ENCODE results near the gene PRPF31. TPM values are rescaled to one million over a fixed set of nuclear protein-coding genes. Genes with fewer than 3 reads are reported as not detected.

Gene PRPF31
- total RNA-seq, 4 donors from 2014 or later, result 24.7 to 50.5 (median 34.9) TPM

GRCh38 chr19:54148158-54148557, 32.6 kb downstream of the PRPF31 start:
- WGBS, 2 donors (ENCODE audit: low coverage in 1 of 2), result 83% methylated on average over 18 of the region's 19 CpGs; no CpG with 5 or more reads in 1 of the 2 donors
- no peak overlapping the region for H3K27ac ChIP-seq
- TF ChIP-seq CTCF (IDR thresholded peaks at IDR 0.05), result no peak
- TF ChIP-seq EP300 (IDR thresholded peaks at IDR 0.05; ENCODE audit: low read depth), result no peak
- no peak for TF ChIP-seq POLR2A (IDR thresholded peaks at IDR 0.05)
- no peak for TF ChIP-seq POLR2AphosphoS5 (IDR thresholded peaks at IDR 0.05)
- no peaks in the 10 kb centered on the region for H3K4me1 ChIP-seq
- H3K36me3 ChIP-seq, result peaks cover 4 to 73% (median 38%) of the 10 kb centered on the region in 4 donors
- no peaks in the 10 kb centered on the region for H3K9me3 ChIP-seq
- no peaks in the 10 kb centered on the region for H3K27me3 ChIP-seq
- in situ Hi-C loops (cut with MboI; ENCODE audit: low pct_ligation_motif_present in 1 of 4, low pct_unique_long_range_greater_than_20kb in 1 of 4, low sequenced_read_pairs in 3 of 4), result no loop called here
- no peak overlapping the region for H3K4me3 ChIP-seq
- intact Hi-C loops (cut with DNase I; ENCODE audit: low total_unique reads), result no loop called here
- no peak for DNase-seq

- Histone ChIP-seq H3K27ac (no peak overlapping the region), H3K9me3 (no peaks in the 10 kb centered on the region), H3K36me3 (peaks cover 4 to 73% (median 37%) of the 10 kb centered on the region in 4 donors), H3K4me1 (peaks cover 0 to 3% (median 0%) of the 10 kb centered on the region in 4 donors), H3K4me3 (no peak overlapping the region), H3K27me3 (no peaks in the 10 kb centered on the region)
- DNase-seq, result no peak
- intact Hi-C loops (cut with DNase I; ENCODE audit: low total_unique reads), result no loop called here
- TF ChIP-seq CTCF (IDR thresholded peaks at IDR 0.05), result no peak
- no peak for TF ChIP-seq POLR2AphosphoS5 (IDR thresholded peaks at IDR 0.05)
- TF ChIP-seq EP300 (IDR thresholded peaks at IDR 0.05; ENCODE audit: low read depth), result no peak
- TF ChIP-seq POLR2A (IDR thresholded peaks at IDR 0.05), result no peak
- in situ Hi-C loops (cut with MboI; ENCODE audit: low pct_ligation_motif_present in 1 of 4, low pct_unique_long_range_greater_than_20kb in 1 of 4, low sequenced_read_pairs in 3 of 4), result no loop called here
- 87 to 100% methylated on average over 1 to 12 of the region's 12 CpGs for WGBS, 2 donors (ENCODE audit: low coverage in 1 of 2)
These were observed 33.7 kb downstream of the PRPF31 start for GRCh38 chr19:54149021-54149812.

GRCh38 chr19:54151362-54152035, 35.9 kb downstream of the PRPF31 start:
- no peak for TF ChIP-seq POLR2AphosphoS5 (IDR thresholded peaks at IDR 0.05)
- no peak for TF ChIP-seq EP300 (IDR thresholded peaks at IDR 0.05; ENCODE audit: low read depth)
- H3K9me3 ChIP-seq, result no peaks in the 10 kb centered on the region
- no peak overlapping the region for H3K4me3 ChIP-seq
- WGBS, 2 donors (ENCODE audit: low coverage in 1 of 2), result 86% methylated on average over 23 of the region's 23 CpGs; no CpG with 5 or more reads in 1 of the 2 donors
- peaks cover 0 to 3% (median 0%) of the 10 kb centered on the region in 4 donors for H3K4me1 ChIP-seq
- in situ Hi-C loops (cut with MboI; ENCODE audit: low pct_ligation_motif_present in 1 of 4, low pct_unique_long_range_greater_than_20kb in 1 of 4, low sequenced_read_pairs in 3 of 4), result no loop called here
- H3K27ac ChIP-seq, result no peak overlapping the region
- no peaks in the 10 kb centered on the region for H3K27me3 ChIP-seq
- peaks cover 0 to 74% (median 38%) of the 10 kb centered on the region in 4 donors for H3K36me3 ChIP-seq
- intact Hi-C loops (cut with DNase I; ENCODE audit: low total_unique reads), result no loop called here
- no peak for DNase-seq

- no peak overlapping the region for H3K4me3 ChIP-seq
- WGBS, 2 donors (ENCODE audit: low coverage in 1 of 2), result 96% methylated on average over 11 of the region's 12 CpGs; no CpG with 5 or more reads in 1 of the 2 donors
- H3K27me3 ChIP-seq, result no peaks in the 10 kb centered on the region
- no peak overlapping the region for H3K27ac ChIP-seq
- DNase-seq, result no peak
- peaks cover 0 to 3% (median 0%) of the 10 kb centered on the region in 4 donors for H3K4me1 ChIP-seq
- in situ Hi-C loops (cut with MboI; ENCODE audit: low pct_ligation_motif_present in 1 of 4, low pct_unique_long_range_greater_than_20kb in 1 of 4, low sequenced_read_pairs in 3 of 4), result no loop called here
- H3K36me3 ChIP-seq, result peaks cover 0 to 75% (median 38%) of the 10 kb centered on the region in 4 donors
- TF ChIP-seq POLR2AphosphoS5 (IDR thresholded peaks at IDR 0.05), result no peak
- TF ChIP-seq EP300 (IDR thresholded peaks at IDR 0.05; ENCODE audit: low read depth), result no peak
- no peak for TF ChIP-seq CTCF (IDR thresholded peaks at IDR 0.05)
- TF ChIP-seq POLR2A (IDR thresholded peaks at IDR 0.05), result no peak
- intact Hi-C loops (cut with DNase I; ENCODE audit: low total_unique reads), result no loop called here
- H3K9me3 ChIP-seq, result no peaks in the 10 kb centered on the region
These were observed 36.7 kb downstream of the PRPF31 start for GRCh38 chr19:54152267-54152666.
